ENCODE data around the gene AKR1C8. TPM values are rescaled to one million over a fixed set of nuclear protein-coding genes. Genes with fewer than 3 reads are reported as not detected.

Gene AKR1C8
- total and polyA plus RNA-seq, 2 of the 13 experiments (the other 11 are each of a cell fraction or from before 2014, with no cell fraction given): 0.12 TPM; not detected in 1

DNA sequence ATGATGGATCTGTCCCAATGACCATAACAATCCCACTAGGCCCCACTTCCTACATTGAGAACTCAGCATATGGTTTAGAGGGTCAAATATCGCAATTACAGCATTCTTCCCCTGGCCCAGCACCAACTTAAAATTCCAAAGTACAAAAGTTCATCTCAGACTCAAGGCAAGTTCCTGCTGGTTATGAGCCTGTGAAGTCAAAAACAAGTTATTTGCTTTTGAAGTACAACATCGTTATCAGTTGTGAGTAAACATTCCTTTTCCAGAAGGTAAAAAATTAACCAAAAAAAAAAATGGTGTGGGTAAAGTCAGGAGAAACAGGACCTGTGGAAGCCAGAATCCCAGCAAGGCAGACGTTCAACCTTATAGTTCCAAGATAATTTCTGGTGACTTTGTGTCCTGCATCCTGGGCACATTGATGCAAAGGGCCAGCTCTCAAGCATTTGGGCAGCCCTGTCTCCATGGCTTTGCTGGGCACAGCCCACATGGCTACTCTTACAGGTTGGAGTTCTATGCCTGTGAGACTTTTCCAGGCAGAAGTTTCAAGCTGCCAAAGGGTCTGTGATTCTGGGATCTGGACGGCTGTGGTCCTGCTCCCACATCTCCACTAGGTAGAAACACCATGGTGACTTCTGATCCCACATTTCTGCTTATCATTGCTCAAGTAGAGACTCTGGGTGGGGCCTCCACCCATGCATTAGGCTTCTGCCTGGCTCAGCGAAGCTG is 37.5 kb downstream of the AKR1C8 start (continued):
- TF ChIP-seq RFXAP (CRISPR knock-in tag; IDR thresholded peaks at IDR 0.05; ENCODE audit: borderline replicate concordance): 0 out of 2 replicates have a peak, but pooled peaks have one; percentile 36
- TF ChIP-seq, protein P1, sequence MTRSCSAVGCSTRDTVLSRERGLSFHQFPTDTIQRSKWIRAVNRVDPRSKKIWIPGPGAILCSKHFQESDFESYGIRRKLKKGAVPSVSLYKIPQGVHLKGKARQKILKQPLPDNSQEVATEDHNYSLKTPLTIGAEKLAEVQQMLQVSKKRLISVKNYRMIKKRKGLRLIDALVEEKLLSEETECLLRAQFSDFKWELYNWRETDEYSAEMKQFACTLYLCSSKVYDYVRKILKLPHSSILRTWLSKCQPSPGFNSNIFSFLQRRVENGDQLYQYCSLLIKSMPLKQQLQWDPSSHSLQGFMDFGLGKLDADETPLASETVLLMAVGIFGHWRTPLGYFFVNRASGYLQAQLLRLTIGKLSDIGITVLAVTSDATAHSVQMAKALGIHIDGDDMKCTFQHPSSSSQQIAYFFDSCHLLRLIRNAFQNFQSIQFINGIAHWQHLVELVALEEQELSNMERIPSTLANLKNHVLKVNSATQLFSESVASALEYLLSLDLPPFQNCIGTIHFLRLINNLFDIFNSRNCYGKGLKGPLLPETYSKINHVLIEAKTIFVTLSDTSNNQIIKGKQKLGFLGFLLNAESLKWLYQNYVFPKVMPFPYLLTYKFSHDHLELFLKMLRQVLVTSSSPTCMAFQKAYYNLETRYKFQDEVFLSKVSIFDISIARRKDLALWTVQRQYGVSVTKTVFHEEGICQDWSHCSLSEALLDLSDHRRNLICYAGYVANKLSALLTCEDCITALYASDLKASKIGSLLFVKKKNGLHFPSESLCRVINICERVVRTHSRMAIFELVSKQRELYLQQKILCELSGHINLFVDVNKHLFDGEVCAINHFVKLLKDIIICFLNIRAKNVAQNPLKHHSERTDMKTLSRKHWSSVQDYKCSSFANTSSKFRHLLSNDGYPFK (CRISPR knock-in tag; IDR thresholded peaks at IDR 0.05; ENCODE audit: borderline replicate concordance): no peak; the same call in 1 of the 2 replicates
- TF ChIP-seq HMGA1 (CRISPR knock-in tag; conservative IDR thresholded peaks at IDR 0.05): no peak
- TF ChIP-seq REPIN1 (CRISPR knock-in tag; IDR thresholded peaks at IDR 0.05; ENCODE audit: borderline replicate concordance, low read depth): peak; percentile 81
- TF ChIP-seq ZNF432 (CRISPR knock-in tag; IDR thresholded peaks at IDR 0.05; ENCODE audit: borderline replicate concordance): no peak
- TF ChIP-seq ZNF83 (CRISPR knock-in tag; IDR thresholded peaks at IDR 0.05; ENCODE audit: borderline replicate concordance): no peak
- no peak for TF ChIP-seq ZNF430 (CRISPR knock-in tag; IDR thresholded peaks at IDR 0.05)
- 0 out of 2 replicates have a peak, but pooled peaks have one; percentile 39 for TF ChIP-seq ZNF878 (CRISPR knock-in tag; IDR thresholded peaks at IDR 0.05)
- TF ChIP-seq RAD21 (CRISPR knock-in tag; IDR thresholded peaks at IDR 0.05): peak; percentile 31
- TF ChIP-seq CHCHD3 (CRISPR knock-in tag; IDR thresholded peaks at IDR 0.05): no peak
- TF ChIP-seq SMAD9 (CRISPR knock-in tag; IDR thresholded peaks at IDR 0.05): no peak
- TF ChIP-seq, protein P2, sequence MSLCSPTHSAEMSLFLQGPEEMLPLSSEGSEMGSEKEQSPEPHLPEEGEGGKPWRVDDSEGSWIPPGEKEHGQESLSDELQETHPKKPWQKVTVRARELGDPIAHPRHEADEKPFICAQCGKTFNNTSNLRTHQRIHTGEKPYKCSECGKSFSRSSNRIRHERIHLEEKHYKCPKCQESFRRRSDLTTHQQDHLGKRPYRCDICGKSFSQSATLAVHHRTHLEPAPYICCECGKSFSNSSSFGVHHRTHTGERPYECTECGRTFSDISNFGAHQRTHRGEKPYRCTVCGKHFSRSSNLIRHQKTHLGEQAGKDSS (CRISPR knock-in tag; IDR thresholded peaks at IDR 0.05; ENCODE audit: borderline replicate concordance, low read depth): no peak; the same call in 1 of the 2 replicates
- TF ChIP-seq NR2F1 (CRISPR knock-in tag; IDR thresholded peaks at IDR 0.05): peak; percentile 26 to 83; a peak in 2 of 4 replicates
- no peak for TF ChIP-seq BORCS8-MEF2B (CRISPR knock-in tag; IDR thresholded peaks at IDR 0.05)
- no peak for TF ChIP-seq PTBP1 (IDR thresholded peaks at IDR 0.05; ENCODE audit: low read depth, low read length, poor library complexity, severe bottlenecking)

All from HepG2 (cell line).